ENCODE results near the gene C2orf78.
A peak's percentile ranks its signal among the peaks of the same experiment; 100 is the strongest.
"Not testable (repeated sequence)": the region's sequence is repeated elsewhere in the genome, so short reads cannot be mapped to it uniquely, and the experiment has no call there.

C2orf78 gene

DNA sequence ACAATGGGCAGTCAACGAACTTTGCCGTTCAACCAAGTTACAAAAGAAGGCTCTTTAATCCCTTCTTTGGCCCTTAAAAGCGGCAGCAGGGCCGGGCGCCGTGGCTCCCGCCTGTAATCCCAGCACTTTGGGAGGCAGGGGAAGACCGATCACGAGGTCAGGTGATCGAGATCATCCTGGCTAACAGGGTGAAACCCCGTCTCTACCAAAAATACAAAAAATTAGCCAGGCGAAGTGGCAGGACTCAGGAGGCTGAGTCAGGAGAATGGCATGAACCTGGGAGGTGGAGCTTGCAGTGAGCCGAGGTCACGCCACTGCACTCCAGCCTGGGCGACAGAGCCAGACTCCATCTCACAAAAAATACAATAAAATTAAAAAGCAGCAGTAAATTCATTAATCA, 581 bp upstream of the C2orf78 start:
- DNase-seq: not testable (repeated sequence)

DNA sequence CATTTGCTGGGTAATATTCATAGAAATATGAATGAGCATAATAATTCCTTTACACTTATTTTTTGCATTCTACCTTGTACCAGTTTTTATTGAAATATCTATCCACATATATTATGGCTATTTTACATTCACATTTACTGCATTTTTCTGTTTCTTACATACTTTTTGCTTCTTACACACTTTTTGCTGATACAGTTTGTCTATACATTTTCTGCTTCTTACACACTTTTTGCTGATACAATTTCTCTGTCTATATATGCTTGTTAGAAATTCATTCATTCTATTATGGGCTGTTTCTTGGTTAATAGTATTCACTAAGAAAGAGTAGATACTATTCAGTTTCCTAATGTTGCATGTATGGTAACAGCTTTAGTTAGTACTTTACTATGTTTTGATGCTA, 27.9 kb downstream of the C2orf78 start:
- no peak for DNase-seq

DNA sequence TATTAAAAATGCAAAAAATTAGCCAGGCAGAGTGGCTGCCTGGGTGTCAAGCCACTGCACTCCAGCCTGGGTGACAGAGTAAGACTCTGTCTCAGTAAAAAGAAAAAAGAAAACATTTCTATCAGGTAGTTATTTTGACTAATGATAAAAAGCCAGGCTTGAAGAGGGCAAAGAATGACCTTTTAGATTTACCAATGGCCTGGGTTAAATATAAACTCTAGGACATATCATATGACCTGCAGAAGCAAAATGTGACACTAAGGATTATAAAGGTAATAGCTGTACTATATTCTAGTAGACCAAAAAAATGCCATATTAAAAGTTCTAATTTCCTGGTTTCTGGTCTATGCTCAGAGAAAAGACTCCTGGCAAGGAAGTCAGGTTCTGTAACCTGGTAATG, 28.7 kb downstream of the C2orf78 start:
- no peak for DNase-seq

DNA sequence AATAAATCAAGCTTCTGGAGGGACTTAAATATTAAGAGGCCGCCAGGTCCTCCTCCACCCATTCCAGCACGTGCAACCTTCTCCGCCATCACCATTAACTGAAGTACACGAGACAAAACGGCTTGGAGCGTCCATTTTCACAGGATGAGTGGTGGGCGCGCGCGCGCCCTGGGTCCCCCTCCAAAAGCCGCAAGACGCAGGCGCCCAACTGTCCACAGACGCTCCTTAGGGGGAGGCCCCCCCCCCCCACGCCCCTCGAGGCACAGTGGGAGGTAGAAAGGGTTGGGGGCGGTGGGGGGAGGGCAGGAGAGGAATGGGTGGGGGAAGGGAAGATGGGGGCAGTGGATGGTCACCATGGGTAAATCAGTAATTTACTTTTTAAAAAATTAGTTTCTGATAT, 34.3 kb downstream of the C2orf78 start:
- DNase-seq: no peak

DNA sequence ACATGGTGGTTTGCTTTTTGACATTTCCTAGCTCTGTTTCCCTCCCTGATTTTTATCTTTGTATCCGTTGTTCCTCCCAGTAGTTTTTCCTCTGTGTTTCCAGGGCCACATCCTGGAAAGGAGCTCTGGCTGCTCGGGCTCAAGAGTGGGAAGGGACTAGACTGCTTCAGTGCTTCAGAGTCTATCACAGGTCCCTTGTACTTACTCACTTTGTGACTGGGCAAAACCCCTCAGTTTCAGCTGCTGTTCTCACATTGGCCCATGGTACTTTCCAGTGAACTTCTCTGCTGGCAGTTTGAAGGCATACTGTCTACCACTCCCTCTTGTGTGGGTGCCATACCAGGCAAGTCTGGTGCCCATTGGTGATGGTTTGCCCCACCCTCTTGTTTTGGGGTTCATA, 37.2 kb downstream of the C2orf78 start:
- DNase-seq: no peak

DNA sequence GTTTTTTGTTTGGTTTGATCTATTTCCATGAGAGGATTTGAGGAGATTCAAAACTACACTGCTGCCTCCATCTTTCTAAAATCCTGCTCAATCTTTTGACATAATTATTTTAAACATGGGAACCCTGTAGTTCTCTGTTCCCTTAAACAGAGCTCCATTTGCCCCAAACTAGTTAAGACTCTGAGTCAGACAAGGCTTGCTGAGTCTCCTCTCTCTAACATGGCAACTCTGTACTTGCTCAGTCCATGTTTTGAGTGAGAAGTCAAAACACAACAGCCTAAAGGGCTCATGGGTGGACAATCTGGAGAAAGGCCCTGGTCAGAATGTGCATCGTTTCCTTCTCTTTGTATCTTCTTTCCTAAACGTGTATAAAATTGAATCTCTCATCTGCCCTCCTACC, 37.7 kb downstream of the C2orf78 start:
- DNase-seq: no peak

DNA sequence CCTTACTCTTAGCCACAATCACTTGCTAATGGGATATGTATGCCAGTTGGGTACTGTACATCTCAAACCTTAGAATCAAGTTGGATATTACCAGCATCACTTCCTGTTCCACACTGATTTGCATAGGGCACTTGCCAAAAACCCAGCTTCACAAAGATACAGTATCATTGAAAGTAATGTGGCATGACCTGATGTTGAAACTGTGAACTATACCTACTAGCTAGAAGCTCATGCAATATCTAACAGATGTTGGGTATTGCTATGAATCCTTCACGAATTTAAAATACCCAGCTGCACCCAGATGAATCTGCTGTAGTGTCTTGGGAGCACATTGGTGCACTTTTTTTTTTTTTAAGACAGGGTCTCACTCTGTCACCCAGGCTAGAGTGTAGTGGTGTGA, 38.3 kb downstream of the C2orf78 start:
- no peak for DNase-seq

DNA sequence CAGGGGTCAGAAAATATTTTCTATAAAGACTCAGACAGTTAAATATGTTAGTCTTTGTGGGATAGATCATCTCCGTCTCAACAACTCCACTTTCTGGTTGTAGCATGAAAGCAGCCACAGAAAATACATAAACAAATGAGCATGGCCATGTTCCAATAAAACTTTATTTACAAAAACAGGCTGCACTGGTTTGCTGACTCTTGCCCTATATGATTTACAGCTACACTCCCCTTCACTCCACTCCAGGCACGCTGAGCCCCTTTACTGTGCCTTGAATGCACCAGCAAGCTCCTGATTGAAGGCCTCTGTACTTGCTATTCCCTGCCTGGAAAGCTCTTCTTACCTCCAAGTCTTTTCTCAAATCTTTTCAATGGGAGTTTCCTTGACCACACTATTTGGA, 39.0 kb downstream of the C2orf78 start:
- no peak for DNase-seq

DNA sequence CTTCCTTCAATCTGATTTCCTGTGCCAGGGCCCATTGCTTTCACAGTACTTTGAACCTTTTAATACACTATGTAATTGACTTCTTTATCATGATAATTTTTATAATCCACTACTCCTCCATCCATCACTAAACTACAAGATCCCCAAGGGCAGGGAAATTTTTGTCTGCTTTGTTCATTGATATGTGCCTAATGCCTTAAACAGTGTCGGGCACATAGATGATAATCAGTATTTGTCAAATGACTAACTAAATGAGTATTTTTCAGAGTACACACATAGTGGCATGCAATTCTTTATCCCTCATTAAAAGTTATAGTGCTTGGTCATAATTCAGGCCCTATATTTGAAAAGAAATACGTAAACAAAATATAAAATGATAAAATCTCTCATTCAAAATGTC, 39.4 kb downstream of the C2orf78 start:
- no peak for DNase-seq

DNA sequence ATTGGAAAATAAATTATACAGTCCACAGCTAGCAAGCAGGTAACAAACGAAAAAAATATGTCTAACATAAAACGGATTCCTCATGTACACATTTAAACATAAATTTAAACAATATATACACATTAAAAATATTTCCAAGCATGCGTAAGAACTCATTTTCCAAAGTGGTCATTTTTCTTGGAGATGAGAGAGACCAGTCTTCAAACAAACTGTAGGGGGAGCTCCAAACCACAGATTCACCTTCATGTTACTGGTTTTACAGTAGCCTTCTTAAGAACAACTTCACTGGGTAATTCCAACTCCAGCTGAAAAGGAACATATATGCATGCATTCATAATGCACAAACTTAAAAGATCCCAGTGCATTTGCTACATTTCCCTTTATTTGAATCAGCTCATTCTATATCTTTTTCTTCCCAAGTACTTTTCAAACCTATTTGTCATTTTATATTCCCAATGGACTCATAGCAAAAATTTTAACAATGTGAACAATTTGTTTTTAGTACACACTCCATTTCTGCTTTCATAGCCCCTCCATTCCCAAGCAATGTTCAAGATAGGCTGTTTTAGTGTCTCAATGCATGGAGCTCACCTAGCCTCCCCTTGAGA, 40.0 kb downstream of the C2orf78 start:
- no peak for DNase-seq

DNA sequence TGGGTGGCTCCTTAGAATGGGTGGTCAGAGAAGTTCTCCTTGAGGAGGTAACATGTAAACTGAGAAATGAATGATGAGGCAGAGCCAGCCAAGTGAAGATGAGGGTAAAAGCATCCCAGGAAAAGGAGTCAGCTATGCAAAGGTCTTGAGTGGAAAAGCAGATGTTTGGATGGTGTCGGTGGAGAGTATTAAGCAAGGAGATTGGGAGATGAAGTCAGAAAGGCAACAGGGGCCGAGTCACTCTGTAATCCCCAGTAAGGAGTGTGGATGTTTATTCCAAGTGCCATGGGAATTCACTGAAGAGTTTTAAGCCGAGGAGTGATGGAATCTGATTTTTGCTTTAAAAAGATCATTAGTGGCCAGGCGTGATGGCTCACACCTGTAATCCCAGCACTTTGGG, 41.4 kb downstream of the C2orf78 start:
- no peak for DNase-seq

DNA sequence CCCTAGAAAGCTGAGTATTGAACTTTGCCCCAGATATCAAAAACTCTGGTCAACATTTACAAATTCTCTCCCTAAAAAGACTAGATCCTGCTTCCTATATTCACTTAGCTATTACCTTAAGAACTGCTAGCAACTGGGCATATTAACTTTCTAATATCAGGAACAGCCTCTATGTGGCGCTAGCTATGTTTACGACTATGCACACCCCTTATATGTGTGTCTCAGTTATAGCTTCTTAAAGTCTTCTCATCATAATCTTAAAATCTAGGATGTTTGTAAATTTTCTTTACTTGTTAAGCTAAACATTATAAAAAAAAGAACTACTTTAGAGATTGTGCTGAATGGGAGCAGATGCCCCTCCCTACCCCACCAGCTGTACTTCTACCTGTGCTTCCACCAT, 43.0 kb downstream of the C2orf78 start:
- no peak for DNase-seq

DNA sequence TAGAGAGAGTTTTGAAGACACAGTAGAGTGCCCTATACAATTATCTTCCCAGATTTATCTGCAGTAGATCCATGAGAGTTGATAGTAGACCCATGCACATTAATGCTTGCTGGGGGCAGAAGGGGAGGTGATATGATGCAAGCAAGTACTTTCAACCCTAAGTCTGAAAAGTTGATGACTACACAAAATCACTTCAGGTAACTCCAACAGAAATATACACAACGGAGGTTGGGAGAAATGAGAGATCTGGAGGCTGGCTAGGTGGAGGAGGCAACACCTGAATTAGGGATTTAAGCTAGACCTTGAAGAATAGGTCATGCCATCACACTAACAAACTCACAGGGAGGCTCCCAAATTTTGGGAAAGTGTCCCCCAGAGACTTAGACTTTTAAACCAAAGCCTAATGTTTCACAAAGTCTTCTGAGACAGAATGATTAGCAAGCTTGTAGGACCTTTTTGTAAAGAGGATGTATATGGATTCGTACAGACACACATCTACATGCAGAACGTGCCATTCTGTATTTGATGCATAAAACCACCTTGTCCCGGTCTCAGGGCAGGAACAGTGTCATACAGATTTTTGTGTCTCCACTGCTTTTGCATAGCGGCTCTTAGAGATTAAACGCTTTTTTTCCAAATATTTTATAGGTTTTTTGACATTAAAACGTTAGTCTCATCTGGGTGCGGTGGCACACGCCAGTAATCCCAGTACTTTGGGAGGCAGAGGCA, 43.8 kb downstream of the C2orf78 start:
- no peak for DNase-seq

DNA sequence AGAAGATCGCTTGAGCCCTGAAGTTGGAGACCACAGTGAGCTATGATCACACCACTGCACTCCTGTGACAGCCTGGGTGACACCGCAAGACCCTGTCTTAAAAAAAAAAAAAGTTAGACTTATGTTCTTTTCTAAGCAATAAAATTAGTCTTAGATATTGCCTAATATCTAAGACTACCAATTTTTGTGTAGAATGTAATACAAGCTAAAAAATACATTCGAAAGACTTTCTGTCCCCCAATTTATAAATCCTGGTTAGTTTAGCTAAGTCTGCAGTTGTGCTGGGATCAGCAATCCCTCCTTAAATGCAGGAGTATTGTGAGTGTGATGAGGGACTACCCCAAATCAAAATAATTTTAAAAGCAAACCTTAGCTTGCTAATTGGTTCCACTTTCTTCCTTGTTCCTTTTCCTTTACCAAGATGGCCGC, 44.4 kb downstream of the C2orf78 start:
- no peak for DNase-seq

DNA sequence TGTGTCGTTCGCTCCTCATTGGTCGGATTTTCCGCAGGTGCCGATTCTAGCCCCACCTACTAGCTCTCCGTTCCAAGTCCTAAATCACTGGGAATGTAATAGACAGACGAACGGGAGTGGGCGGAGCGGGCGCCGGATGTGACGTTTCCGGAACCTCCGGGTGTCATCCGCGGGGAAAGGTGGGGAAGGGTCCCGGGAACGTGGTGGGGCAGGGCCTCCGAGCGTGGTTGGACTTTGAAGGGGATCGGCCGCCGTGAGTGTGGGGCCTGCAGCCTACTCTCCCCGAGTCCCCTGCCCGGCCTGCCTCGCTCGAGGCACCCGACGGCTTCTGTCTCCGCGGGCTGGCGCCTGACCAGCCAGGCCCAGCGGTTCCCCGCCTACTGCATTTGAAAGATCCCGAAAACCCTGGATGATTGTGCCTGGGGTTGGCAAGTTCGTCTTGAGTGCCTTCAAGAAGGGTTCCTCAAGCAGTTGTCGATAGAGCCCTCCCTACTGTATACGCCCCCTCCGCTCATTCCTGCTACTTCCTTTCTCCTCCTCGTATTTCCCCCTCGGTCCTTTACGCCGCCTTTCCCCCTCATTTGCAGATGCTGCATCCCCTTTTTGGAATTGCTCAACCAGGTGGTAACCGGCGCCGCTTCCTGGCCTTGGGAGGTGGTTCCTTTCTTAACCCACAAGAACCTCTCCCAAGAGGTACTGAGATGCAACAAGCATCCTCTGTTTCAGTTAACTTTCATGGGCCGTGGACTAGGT, 45.0 kb downstream of the C2orf78 start, which contains the start of gene STAMBP:
Gene STAMBP, plus strand, starts transcription at position 144 of the 753 bp plus-strand sequence. CDS start 1,896 bp downstream, outside the sequence.
- DNase-seq: peak; percentile 81

DNA sequence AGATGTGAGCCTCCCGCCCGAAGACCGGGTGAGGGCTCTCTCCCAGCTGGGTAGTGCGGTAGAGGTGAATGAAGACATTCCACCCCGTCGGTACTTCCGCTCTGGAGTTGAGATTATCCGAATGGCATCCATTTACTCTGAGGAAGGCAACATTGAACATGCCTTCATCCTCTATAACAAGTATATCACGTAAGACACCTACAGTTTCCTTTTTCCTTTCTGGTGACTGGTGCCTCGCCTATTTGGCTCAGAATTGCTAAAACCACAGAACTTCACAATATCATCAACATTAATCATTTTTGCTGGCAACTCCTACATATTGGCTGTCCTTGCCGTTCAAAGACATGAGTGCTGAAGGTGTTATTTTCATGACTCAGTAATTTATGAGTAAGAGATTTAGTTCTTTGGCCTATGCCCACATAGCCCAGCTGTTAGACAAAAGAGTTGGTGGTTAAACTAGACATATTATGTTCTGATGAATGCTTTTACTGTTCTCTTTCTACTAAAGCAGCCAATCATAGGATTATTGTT, 47.0 kb downstream of the C2orf78 start:
- no peak for DNase-seq

DNA sequence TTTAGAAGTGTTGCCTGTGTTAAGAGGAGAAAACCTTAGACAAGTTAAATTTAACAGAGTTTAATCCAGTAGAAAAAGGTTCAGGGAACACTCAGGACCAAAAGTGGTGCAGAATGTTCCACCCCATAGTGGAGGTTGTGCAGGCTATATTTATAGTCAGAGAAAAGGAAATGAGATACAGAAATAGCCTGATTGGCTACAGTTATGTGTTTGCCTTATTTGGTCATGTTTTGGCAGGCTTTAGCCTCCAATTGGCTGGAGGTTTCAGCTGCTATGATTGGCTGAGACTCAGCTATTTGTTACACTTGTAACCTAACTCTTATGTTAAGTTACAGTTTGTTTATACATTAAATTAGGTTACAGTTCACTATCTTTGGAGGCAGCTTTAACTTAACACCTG, 48.9 kb downstream of the C2orf78 start:
- no peak for DNase-seq

DNA sequence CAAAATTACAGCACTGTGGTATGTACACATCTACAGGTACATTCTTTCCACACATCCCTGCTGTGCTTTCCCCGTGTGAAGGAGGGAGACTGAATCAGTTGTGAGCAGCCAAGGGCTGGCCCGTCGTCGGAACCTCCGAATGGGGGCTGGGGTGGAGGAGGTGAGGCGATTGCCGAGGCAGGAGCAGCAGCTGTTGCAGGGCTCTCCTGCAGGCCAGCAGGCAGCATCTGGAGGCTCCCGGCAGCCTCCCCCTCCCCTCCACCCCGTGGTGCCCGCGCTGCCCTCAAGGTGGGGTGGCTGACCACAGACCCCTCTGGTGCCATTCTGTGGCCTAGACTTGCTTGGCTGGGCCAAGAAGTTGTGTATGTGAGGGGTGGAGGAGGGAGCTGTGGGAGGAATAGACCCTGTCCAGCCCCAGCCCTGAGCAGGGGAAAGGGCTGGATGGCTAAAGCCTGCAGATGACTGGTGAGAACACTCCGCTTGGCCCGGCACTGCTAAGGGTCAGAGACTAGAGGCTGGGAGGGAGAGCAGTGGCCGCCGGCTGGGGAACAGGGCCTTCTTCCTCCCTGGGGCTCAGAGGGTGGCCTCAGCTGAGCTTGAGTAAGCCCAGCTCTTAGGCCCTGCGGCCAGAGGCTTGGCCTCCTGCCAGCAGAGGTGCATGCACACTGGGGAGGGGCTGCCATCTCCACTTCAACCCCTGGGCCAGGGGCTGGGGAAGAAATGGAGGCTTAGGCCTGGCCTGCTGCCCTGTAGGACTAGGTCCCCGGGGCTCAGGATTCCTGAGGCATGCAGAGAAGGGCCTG, 52.4 kb downstream of the C2orf78 start:
- DNase-seq: no peak

DNA sequence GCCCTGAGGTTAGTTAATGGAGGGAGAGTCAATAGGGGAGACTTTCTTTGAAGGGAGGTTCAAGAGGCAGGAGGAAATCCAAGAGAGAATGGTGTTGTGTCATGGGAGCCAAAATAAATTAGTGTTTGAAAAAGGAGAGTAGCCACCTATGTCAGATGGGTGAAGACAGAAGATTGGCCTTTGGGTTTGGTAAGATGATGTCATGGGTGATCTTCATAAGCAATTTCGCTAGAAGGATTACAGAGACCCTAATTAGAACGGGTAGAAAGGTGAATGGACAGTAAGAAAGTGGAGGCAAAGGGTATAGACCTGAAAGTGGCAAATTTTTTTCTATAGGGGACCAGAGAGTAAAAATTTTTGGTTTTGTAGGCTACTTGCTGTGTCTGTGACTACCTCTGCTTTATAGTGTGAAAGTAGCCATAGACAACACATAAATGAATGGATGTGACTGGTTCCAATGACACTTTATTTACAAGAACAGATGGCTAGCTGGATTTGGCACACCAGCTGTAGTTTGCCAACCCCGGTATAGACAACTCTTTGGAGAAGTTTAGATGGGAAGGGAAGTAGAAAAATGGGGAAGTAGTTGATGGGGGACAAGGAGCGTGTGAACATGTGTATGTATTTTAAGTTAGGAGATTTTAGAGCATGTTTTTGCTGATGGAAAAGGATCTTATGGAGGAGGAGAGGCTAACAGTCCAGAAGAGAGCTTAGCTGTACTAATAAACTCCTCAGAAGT, 54.0 kb downstream of the C2orf78 start:
- DNase-seq: no peak

DNA sequence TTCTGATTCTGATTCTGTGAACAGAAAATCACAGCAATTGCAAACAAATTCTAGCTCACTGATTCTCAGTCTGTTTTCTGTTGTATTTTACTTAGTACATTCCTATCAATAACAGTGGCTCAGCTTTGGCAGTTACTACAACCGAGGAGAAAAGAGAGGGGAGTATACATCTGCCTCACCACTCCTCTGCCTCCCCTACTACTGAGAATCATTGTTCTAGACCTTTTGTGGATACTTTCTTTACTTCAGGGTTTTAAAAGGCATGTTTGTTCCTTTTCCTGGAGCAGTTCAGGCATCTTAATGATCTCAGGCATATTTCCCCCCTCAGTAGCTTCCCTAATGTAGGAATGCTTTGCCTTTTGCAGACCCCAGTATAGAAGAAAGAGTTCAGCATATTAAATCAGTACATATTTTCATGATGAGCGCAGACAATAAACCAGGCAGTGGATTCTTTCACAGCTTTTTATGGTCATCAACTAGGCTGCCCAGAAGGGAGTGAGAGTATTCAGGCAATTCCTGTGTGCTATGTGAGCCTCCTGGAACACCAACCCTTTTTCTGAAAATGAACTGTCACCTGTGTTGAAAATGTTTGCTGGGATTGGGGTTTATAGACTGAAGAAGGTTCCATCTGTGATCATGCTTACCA, 55.0 kb downstream of the C2orf78 start:
- DNase-seq: no peak

DNA sequence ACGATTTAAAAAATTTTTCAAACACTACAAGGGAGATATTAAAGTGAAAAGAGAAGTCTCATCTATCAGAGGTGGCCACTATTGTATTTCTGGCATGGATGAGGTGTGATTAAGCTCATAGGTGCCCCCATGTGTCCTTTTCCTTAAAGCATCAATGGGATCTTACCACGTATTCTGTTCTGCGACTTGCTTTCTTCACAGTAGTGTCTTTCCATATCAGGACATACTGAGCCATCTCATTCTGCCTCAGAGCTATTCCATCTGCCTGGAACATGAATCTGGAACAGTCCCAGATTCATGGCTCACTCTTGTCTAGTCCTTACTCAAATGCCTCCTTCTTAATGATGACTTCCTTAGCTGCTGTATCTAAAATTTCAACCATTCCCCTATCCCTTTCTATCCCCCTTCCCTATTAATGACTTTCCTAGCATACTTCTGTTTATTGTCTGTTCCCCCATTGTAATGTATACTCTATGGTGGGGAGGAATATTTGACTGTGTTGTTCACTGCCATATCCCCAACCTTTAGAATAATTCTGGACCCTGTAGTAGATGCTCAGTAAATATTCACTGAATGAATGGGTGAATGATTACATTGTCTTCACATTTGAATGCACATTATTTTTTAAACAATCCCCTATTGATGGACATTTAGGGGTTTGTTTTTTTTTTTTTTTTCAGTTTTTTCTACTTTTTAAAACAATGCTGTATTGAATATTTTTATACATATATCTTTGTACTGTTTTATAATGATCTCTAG, 55.8 kb downstream of the C2orf78 start:
- no peak for DNase-seq

All from stimulated activated CD4-positive, alpha-beta T cell treated with anti-CD3 and anti-CD28 coated beads, Interleukin-4, amount 100 ng/mL, for 1 hour (primary cell).